HepG2 (cell line): ENCODE results near the gene ARHGEF4. TPM values are rescaled to one million over a fixed set of nuclear protein-coding genes. Genes with fewer than 3 reads are reported as not detected.

Experiments used
- ARID2 ChIP-seq: sonication (generic); formaldehyde crosslinking; IDR thresholded peaks from 2 replicates; pipeline ENCODE4 v1.8.1; 2022; ENCODE audit warnings: mild to moderate bottlenecking, missing genetic modification reagents, borderline replicate concordance
- CHD4 ChIP-seq: fragments of 200-600 bp; sonication (generic); IDR thresholded peaks from 2 replicates; pipeline ENCODE4 v1.7.0; 2017; ENCODE audit warnings: mild to moderate bottlenecking, low read length, borderline replicate concordance
- ELF4 ChIP-seq: sonication (generic); formaldehyde crosslinking; IDR thresholded peaks from 2 replicates; pipeline ENCODE4 v1.5.0; 2020; ENCODE audit warnings: missing genetic modification reagents, mild to moderate bottlenecking, moderate library complexity, borderline replicate concordance
- ETV6 ChIP-seq: sonication (generic); formaldehyde crosslinking; conservative IDR thresholded peaks from 2 replicates; pipeline ENCODE4 v1.4.0; 2020; ENCODE audit warnings: missing genetic modification reagents
- FOXA1 ChIP-seq, 2 experiments: fragments of 450-650 bp in 1 of 2; sonication (generic) in 1 of 2; formaldehyde crosslinking in 1 of 2; IDR thresholded peaks; 2 replicates each; pipeline versions ENCODE4 v1.4.0 to v1.6.1; 2016 to 2020; ENCODE audit warnings: missing genetic modification reagents in 1 of 2
- FOXK2 ChIP-seq: fragments of 450-650 bp; IDR thresholded peaks from 2 replicates; pipeline ENCODE4 v1.6.1; 2016
- KLF15 ChIP-seq: sonication (generic); formaldehyde crosslinking; IDR thresholded peaks from 2 replicates; pipeline ENCODE4 v1.8.1; 2023; ENCODE audit warnings: borderline replicate concordance, mild to moderate bottlenecking, inconsistent platforms, missing genetic modification reagents, mixed read lengths
- MXD4 ChIP-seq: IDR thresholded peaks from 2 replicates; pipeline ENCODE4 v1.6.1; 2016; ENCODE audit warnings: mild to moderate bottlenecking, missing biosample characterization, missing genetic modification reagents
- NFE2L2 ChIP-seq: fragments of 150-350 bp; IDR thresholded peaks from 2 replicates; pipeline ENCODE4 v1.6.1; 2014; ENCODE audit warnings: low read length
- PHF5A ChIP-seq: IDR thresholded peaks from one replicate; pipeline ENCODE4 v1.6.1; 2018; ENCODE audit warnings: low read depth, missing genetic modification reagents; ENCODE audit not compliant: unreplicated experiment
- THAP11 ChIP-seq: IDR thresholded peaks from 2 replicates; pipeline ENCODE4 v1.6.1; 2016; ENCODE audit warnings: missing biosample characterization, missing genetic modification reagents
- TMF1 ChIP-seq: sonication (generic); formaldehyde crosslinking; IDR thresholded peaks from 2 replicates; pipeline ENCODE4 v1.8.1; 2022; ENCODE audit warnings: low read depth, missing genetic modification reagents
- ZFP36 ChIP-seq: fragments of 150-350 bp; IDR thresholded peaks from 2 replicates; pipeline ENCODE4 v1.6.1; 2018; ENCODE audit warnings: borderline replicate concordance, low read length, low read depth; ENCODE audit not compliant: partially characterized antibody
- ZFY ChIP-seq: sonication (generic); formaldehyde crosslinking; IDR thresholded peaks from 2 replicates; pipeline ENCODE4 v1.4.0; 2020; ENCODE audit warnings: missing genetic modification reagents
- ZGPAT ChIP-seq: IDR thresholded peaks from 2 replicates; pipeline ENCODE4 v1.6.1; 2016; ENCODE audit warnings: mild to moderate bottlenecking
- ZNF317 ChIP-seq: sonication (generic); formaldehyde crosslinking; IDR thresholded peaks from 2 replicates; pipeline ENCODE4 v1.5.0; 2020; ENCODE audit warnings: mild to moderate bottlenecking, missing genetic modification reagents
- ZNF414 ChIP-seq: sonication (generic); formaldehyde crosslinking; IDR thresholded peaks from 2 replicates; pipeline ENCODE4 v1.5.0; 2020; ENCODE audit warnings: missing genetic modification reagents
- ZNF430 ChIP-seq: sonication (generic); formaldehyde crosslinking; IDR thresholded peaks from 2 replicates; pipeline ENCODE4 v1.9.0; 2021; ENCODE audit warnings: mild to moderate bottlenecking, missing genetic modification reagents
- ZNF687 ChIP-seq: sonication (generic); formaldehyde crosslinking; IDR thresholded peaks from 2 replicates; pipeline ENCODE4 v1.5.1; 2020; ENCODE audit warnings: mild to moderate bottlenecking, missing genetic modification reagents, moderate library complexity
- ZXDC ChIP-seq: sonication (generic); formaldehyde crosslinking; IDR thresholded peaks from 2 replicates; pipeline ENCODE4 v1.5.0; 2020; ENCODE audit warnings: mild to moderate bottlenecking, missing genetic modification reagents
- polyA plus RNA-seq, 8 experiments: library from polyadenylated mRNA; depleted of rRNA in 3 of 8; stranded (reverse) in 7 of 8; unstranded in 1 of 8; fragments of >200 nt; fragmentation: Illumina TruSeq in 4 of 8; extraction: Trizol in 4 of 8; gene quantifications; 2 replicates each; pipeline versions ENCODE4 v1.2.1 to v1.2.3, GENCODE V29; 2011 to 2016; ENCODE audit warnings: low read depth in 4 of 8, missing spikeins in 1 of 8, mixed read lengths in 1 of 8; ENCODE audit not compliant: insufficient read depth in 1 of 8
- total RNA-seq, 5 experiments: library from RNA; depleted of rRNA; stranded (reverse); fragments of >200 nt; fragmentation: Illumina TruSeq; extraction: Trizol; gene quantifications; 2 replicates each; pipeline ENCODE4 v1.2.3, GENCODE V29; 2016; ENCODE audit warnings: low read depth in 1 of 5

Gene ARHGEF4
- total and polyA plus RNA-seq, 2 of the 13 experiments (the other 11 are each of a cell fraction or from before 2014, with no cell fraction given): 0.11 to 0.13 TPM

- TF ChIP-seq ZNF687: peak; percentile 82
- no peak for TF ChIP-seq ZNF317 (CRISPR knock-in tag)
- TF ChIP-seq FOXA1 (IDR thresholded peaks at IDR 0.05): no peak
- no peak for TF ChIP-seq FOXA1 (CRISPR knock-in tag; IDR thresholded peaks at IDR 0.05)
- TF ChIP-seq NFE2L2: no peak
- TF ChIP-seq ETV6 (CRISPR knock-in tag): no peak; the same call in 1 of the 2 replicates
- no peak for TF ChIP-seq ARID2 (CRISPR knock-in tag)
- no peak for TF ChIP-seq ZNF430 (CRISPR knock-in tag)
- TF ChIP-seq ELF4 (CRISPR knock-in tag): no peak
- no peak for TF ChIP-seq TMF1 (CRISPR knock-in tag)
- TF ChIP-seq CHD4: no peak
- TF ChIP-seq PHF5A (CRISPR knock-in tag): no peak
- no peak for TF ChIP-seq ZNF414 (CRISPR knock-in tag)
- peak; percentile 88 for TF ChIP-seq THAP11 (CRISPR knock-in tag)
- TF ChIP-seq KLF15 (CRISPR knock-in tag): no peak
- TF ChIP-seq ZFY (CRISPR knock-in tag): peak; percentile 99
- TF ChIP-seq ZXDC (CRISPR knock-in tag): peak; percentile 72
- TF ChIP-seq FOXK2: no peak
- no peak for TF ChIP-seq ZFP36
- TF ChIP-seq ZGPAT (CRISPR knock-in tag): no peak
- no peak; the same call in 1 of the 2 replicates for TF ChIP-seq MXD4
Observed at GRCh38 chr2:131093006-131093695, 256.4 kb downstream of the ARHGEF4 start, which contains the start of gene FAM168B (continued).
